HG03196 (cell line): ENCODE data around the gene GATA6.

Source experiments
- ATAC-seq: cut with Tn5 transposase; IDR thresholded peaks from one replicate; pipeline ENCODE4 v1.9.1; 2021; ENCODE audit not compliant: unreplicated experiment

Gene GATA6

GRCh38 chr18:22169011-22169888 lies at the start of gene GATA6:
GATA6 (plus strand) TSS chr18:22169589; CDS start chr18:22171145, 1,556 bp downstream.
- ATAC-seq = no peak

GRCh38 chr18:22124970-22125369 lies 44.4 kb upstream of the GATA6 start:
- ATAC-seq = no peak

GRCh38 chr18:22128954-22129353 lies 40.4 kb upstream of the GATA6 start:
- ATAC-seq = no peak

DNA sequence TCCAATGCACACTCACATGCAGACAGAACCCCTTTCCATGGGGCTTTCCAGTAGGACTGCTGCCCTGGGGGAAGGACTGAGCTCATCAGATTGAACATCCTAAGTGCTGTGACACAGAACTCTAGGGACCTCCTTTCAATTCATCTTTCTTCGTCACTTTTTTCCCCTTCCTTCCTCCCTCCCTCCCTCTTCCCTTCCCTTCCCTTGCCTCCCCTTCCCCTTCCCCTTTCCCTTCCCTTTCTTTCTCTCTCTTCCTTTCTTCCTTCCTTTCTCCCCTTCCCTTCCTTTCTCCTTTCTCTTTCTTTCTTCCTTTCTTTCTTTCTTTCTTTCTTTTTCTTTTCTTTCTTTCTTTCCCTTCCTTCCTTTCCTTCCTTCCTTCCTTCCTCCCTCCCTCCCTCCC lies 39.6 kb upstream of the GATA6 start:
- no peak for ATAC-seq

- no peak for ATAC-seq
Measured at GRCh38 chr18:22132258-22132657, 37.1 kb upstream of the GATA6 start.

- ATAC-seq = no peak
Measured at GRCh38 chr18:22132763-22133162, 36.6 kb upstream of the GATA6 start.

DNA sequence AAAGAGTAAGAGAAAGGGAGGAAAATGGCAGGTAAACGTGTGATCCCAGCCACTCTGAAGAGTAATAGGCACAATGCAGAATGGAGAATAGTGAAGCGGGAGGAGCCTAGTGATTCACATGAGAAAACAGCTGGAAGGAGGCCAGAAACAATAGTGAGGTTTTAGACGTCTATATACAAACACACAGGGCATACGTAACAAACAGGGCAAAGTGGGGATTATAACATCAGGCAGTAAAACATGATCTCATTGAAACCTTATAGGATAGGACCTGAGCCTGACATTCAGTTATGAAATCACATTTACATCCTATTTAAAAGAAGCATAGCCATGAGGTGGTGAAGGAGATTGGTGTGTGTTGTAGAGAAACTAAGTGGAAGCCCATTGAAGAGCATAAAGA lies 33.0 kb upstream of the GATA6 start:
- ATAC-seq = no peak

DNA sequence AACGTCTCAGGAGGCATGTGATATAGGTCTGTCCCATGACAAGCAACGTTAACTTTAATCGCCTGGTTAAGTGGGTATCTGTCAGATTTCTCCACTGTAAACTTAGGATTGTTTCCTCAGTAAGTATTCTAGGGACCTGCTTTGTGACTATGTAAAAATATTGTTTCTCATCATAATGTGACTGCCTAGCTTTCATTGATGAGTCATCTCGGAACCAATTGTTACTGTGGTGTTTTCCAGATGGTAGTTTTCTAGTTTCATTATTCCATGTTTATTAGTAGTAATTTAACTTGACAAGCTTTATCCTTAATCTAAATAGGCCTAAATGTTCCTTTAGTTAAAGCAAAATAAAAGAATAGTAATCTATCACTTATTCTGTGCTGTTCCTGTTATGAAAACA lies 28.2 kb upstream of the GATA6 start:
- ATAC-seq = no peak

DNA sequence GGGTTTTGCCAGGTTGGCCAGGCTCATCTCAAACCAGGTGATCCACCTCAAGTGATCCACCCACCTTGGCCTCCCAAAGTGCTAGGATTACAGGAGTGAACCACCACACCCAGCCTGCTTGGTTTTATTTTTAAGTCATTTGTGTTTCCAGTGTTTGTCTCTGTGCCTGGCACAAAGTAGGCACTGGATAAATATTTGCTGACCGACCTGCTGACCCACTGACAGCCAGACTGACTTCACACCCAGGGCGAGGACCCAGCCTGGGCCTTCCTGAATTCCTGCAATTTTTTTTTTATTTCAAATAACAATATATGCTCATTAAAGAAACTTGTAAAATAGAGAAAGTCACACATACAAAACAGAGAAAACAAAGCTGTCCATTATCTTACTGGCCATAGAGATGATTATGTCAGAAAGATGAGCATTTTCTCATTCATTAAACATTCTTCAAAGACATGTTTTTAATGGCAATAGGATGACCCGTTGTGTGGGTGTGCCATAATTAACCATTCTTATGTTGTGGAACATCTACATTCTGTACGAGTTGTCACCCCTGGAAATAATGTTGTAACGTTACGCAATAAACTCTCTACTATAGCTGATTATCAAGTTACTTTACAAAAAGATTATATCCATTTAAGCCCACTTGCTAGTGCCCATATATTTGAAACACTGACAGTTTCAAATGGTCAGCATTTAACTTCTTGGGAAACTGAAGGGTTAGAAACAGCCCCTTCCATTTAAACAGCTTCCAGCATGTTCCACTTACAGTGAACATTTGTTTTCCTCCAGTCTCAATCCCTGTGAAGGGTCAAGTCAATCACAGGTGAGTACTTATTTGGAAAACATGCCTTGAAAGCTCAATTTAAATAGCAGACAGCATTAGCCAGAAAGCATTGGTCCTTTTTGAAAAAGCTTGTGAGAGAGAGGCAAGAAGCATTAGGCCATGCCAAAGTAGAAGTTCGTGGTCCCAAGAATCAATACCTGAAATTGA lies 25.7 kb upstream of the GATA6 start:
- ATAC-seq = no peak

DNA sequence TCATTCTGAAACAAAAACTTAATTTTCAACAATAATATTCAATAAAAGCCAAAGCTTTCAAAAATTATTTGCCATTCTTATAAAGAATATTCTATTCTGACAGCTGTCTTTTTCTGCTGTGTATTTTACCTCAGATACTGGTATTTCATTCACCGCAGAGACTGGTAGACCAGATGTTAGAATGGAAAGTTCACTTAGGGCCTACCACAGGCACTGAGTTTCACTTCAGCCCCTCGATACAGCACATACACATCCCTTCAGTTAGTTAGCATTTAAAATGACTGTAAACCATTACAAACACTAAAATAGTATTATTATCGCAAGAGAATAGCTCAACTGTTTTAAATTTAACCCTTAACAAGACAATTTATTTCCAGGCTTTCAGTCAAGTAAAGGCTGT lies 24.2 kb upstream of the GATA6 start:
- no peak for ATAC-seq

GRCh38 chr18:22149710-22150109 lies 19.7 kb upstream of the GATA6 start:
- no peak for ATAC-seq

- no peak for ATAC-seq
Measured at GRCh38 chr18:22152093-22152492, 17.3 kb upstream of the GATA6 start.

DNA sequence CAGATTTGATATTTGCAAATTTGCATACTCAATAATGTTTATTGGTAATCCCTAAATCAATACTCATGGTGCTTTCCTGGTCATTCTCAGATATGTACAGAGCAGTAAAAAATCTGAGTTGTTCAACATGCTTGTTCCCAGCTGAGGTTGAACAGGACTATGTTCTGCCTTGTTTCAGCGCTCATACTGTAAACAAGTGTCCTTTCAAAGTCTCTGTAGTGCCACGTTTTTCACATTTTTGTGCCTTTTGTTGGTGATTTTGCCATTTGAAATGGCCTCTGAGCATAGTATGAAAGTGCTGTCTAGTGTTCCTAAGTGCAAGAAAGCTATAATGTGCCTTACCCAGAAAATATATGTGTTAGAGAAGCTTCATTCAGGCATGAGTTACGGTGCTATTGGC lies 16.0 kb upstream of the GATA6 start:
- ATAC-seq = no peak

DNA sequence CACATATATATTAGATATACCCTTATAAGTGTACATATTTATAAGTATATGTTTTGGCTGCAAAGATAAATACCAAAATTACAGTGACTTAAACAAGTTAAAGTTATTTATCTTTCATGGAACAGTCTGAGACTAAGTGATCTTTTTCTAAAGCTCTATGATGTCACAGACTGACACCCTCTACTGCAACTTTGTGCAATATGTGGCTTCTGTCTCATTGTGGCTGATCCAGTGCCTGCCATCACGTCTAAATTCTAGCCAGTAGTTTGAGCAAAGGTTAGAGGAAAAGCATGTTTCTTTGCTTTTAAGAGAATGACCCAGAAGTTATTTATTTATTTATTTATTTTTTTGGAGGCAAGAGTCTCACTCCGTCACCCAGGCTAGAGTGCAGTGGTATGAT lies 13.8 kb upstream of the GATA6 start:
- ATAC-seq = no peak

GRCh38 chr18:22159014-22159413 lies 10.4 kb upstream of the GATA6 start:
- ATAC-seq = no peak

DNA sequence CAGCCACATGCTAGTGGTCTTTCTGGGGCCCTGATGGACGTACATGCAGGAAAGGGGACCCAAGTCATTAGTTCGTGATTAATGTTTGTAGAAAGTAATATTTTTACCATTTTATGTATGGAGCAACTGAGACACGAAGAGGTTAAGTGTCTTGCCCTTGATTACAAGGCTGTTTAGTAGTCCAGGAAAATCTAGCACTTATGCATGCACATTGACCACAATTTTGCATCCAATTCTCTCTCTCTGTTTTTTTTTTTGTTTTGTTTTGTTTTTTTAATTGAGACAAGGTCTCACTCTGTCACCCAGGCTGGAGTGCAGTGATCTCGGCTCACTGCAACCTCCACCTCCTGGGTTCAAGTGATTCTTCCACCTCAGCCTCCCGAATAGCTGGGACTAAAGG lies 8.3 kb upstream of the GATA6 start:
- no peak for ATAC-seq

DNA sequence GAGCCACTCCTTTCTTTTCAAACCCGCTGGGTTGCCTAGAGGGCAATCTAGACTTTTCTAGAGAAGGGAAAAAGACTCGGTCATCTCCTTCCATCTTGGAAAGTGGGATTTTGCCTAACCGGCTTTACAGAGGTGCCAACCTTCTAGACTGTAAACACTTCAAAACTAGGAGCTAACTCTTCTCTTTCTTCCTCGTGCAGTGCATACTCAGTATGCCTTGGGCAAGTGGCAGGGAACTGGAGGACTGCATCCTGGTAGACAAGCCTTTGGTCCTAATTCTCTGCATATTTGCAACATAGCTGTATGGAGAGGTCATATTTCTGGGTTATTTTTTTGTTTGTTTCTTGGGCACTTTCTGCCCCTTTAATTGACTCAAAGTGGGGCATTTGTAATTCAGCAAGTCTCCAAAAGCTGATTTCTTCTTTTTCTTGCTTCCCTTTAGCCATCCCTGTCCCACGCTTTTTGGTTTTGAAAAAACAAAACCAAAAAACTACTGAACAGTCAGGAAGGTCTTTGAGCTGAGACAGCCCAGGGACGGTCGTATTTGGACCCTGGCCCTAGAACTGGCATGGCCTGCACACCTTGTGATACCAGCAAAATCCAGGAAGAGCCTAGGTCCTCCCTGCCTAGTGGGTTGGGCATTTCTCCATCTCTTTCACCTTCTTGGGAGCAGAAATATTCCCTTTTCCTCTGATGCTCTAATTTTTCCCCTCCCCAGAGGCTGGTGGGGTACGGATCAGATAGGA lies 5.8 kb upstream of the GATA6 start:
- no peak for ATAC-seq

GRCh38 chr18:22164337-22165048 lies 4.9 kb upstream of the GATA6 start:
- ATAC-seq = no peak

GRCh38 chr18:22165049-22165602 lies 4.3 kb upstream of the GATA6 start:
- no peak for ATAC-seq

DNA sequence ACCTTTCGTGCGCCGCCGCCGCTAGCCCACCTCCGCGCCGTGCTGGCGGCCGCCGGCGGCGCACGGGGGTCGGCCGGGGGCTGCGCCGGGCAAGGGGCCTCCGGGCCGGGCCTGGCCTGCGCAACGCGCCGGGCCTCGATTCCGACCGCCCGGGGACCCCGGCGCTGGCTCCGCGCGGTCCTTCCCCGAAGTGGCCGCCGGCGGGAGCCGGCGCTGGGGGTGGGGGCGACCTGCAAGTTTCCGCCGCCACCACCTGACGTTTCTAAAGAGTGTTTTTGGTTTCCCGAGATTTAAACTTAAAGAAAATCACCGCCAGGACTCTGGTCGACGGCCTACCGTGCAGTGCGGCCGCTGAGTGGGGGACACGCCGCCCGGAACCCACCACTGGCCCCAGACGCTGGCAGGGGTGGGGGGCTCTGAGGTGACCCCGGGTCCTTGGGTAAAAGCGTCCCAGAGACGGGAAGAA lies 3.8 kb upstream of the GATA6 start:
- ATAC-seq = no peak
